K562 (cell line): ENCODE data around the gene BAHD1. TPM values are rescaled to one million over a fixed set of nuclear protein-coding genes. Genes with fewer than 3 reads are reported as not detected.

ENCODE experiments used
- MEF2A ChIP-seq: IDR thresholded peaks from 2 replicates; pipeline ENCODE4 v1.6.1; 2011; ENCODE audit warnings: low read depth, mild to moderate bottlenecking, low read length, moderate library complexity; ENCODE audit not compliant: control insufficient read depth
- NCOA1 ChIP-seq: fragments of 450-650 bp; IDR thresholded peaks from 2 replicates; pipeline ENCODE4 v1.6.1; 2016; ENCODE audit warnings: low read depth
- PTTG1 ChIP-seq: fragments of 450-650 bp; IDR thresholded peaks from 2 replicates; pipeline ENCODE4 v1.6.1; 2016; ENCODE audit warnings: low read depth, mild to moderate bottlenecking, missing genetic modification characterization, missing compliant biosample characterization
- STAT5A ChIP-seq: IDR thresholded peaks from 2 replicates; pipeline ENCODE4 v1.6.1; 2012; ENCODE audit warnings: low read length, inconsistent platforms, borderline replicate concordance
- STAT5B ChIP-seq: fragments of 250-450 bp; sonication (Bioruptor Pico); IDR thresholded peaks from 2 replicates; pipeline ENCODE4 v1.8.0; 2021; ENCODE audit warnings: mild to moderate bottlenecking, inconsistent platforms
- ZBTB33 ChIP-seq: sonication (generic); formaldehyde crosslinking; IDR thresholded peaks from 2 replicates; pipeline ENCODE4 v1.8.1; 2023; ENCODE audit warnings: mild to moderate bottlenecking, missing genetic modification reagents
- ZNF212 ChIP-seq: fragments of 450-650 bp; formaldehyde crosslinking; IDR thresholded peaks from 2 replicates; pipeline ENCODE4 v1.4.0; 2020; ENCODE audit warnings: mild to moderate bottlenecking
- ZNF511 ChIP-seq: sonication (generic); formaldehyde crosslinking; IDR thresholded peaks from 2 replicates; pipeline ENCODE4 v1.8.0; 2022; ENCODE audit warnings: mild to moderate bottlenecking, missing genetic modification reagents
- ZNF644 ChIP-seq: fragments of 200-800 bp; sonication (Bioruptor generic); IDR thresholded peaks from 2 replicates; pipeline ENCODE4 v1.6.1; 2016; ENCODE audit warnings: low read depth, missing genetic modification characterization, missing compliant biosample characterization
- polyA plus RNA-seq, 8 experiments: library from polyadenylated mRNA; depleted of rRNA in 4 of 8; stranded (reverse) in 5 of 8; unstranded in 3 of 8; fragments of >200 nt; fragmentation: Nextera tagmentation in 2 of 8; fragmentation: Illumina TruSeq in 1 of 8; extraction: Ambion mirVana in 2 of 8; extraction: Trizol in 1 of 8; gene quantifications; 2 replicates each; pipeline versions ENCODE4 v1.2.1 to v1.2.3, GENCODE V29; 2011 to 2014; ENCODE audit warnings: inconsistent platforms in 1 of 8, missing spikeins in 1 of 8
- total RNA-seq, 7 experiments: library from RNA; depleted of rRNA in 6 of 7; stranded (reverse); fragments of >200 nt in 6 of 7; fragmentation: Illumina TruSeq in 2 of 7; extraction: Trizol in 2 of 7; gene quantifications; 2 replicates each; pipeline versions ENCODE4 v1.2.1 to v1.2.3, GENCODE V29; 2011 to 2021; ENCODE audit warnings: low replicate concordance in 1 of 7
- TF ChIP-seq, protein P1 (sequence below), 2 experiments: fragments of 450-650 bp; IDR thresholded peaks; 2 replicates each; pipeline ENCODE4 v1.6.1; 2016
- TF ChIP-seq, protein P2 (sequence below): fragments of 200-600 bp; sonication (generic); IDR thresholded peaks from one replicate; pipeline ENCODE4 v1.6.1; 2012; ENCODE audit warnings: mild to moderate bottlenecking, low read depth, low read length, inconsistent platforms

The BAHD1 gene
- total and polyA plus RNA-seq, 9 of the 15 experiments (the other 6 are each of a cell fraction or from before 2014, with no cell fraction given), result 0.55 to 38.5 (median 11.5) TPM

GRCh38 chr15:40511093-40511471 is 70.3 kb downstream of the BAHD1 start (continued):
- TF ChIP-seq ZNF644 (tag) (0 out of 2 replicates have a peak, but pooled peaks have one; percentile 23), NCOA1 (no peak), ZBTB33 (CRISPR knock-in tag) (peak; percentile 95), MEF2A (no peak), STAT5A (no peak), ZNF212 (CRISPR knock-in tag) (no peak), STAT5B (CRISPR knock-in tag) (no peak), PTTG1 (tag) (no peak), ZNF511 (0 out of 2 replicates have a peak, but pooled peaks have one; percentile 1)
- TF ChIP-seq, protein P1, sequence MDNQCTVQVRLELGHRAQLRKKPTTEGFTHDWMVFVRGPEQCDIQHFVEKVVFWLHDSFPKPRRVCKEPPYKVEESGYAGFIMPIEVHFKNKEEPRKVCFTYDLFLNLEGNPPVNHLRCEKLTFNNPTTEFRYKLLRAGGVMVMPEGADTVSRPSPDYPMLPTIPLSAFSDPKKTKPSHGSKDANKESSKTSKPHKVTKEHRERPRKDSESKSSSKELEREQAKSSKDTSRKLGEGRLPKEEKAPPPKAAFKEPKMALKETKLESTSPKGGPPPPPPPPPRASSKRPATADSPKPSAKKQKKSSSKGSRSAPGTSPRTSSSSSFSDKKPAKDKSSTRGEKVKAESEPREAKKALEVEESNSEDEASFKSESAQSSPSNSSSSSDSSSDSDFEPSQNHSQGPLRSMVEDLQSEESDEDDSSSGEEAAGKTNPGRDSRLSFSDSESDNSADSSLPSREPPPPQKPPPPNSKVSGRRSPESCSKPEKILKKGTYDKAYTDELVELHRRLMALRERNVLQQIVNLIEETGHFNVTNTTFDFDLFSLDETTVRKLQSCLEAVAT (IDR thresholded peaks at IDR 0.05), result peak in 1 of 2 experiments; percentile 78; a peak in 2 of 4 replicates
- TF ChIP-seq, protein P2, sequence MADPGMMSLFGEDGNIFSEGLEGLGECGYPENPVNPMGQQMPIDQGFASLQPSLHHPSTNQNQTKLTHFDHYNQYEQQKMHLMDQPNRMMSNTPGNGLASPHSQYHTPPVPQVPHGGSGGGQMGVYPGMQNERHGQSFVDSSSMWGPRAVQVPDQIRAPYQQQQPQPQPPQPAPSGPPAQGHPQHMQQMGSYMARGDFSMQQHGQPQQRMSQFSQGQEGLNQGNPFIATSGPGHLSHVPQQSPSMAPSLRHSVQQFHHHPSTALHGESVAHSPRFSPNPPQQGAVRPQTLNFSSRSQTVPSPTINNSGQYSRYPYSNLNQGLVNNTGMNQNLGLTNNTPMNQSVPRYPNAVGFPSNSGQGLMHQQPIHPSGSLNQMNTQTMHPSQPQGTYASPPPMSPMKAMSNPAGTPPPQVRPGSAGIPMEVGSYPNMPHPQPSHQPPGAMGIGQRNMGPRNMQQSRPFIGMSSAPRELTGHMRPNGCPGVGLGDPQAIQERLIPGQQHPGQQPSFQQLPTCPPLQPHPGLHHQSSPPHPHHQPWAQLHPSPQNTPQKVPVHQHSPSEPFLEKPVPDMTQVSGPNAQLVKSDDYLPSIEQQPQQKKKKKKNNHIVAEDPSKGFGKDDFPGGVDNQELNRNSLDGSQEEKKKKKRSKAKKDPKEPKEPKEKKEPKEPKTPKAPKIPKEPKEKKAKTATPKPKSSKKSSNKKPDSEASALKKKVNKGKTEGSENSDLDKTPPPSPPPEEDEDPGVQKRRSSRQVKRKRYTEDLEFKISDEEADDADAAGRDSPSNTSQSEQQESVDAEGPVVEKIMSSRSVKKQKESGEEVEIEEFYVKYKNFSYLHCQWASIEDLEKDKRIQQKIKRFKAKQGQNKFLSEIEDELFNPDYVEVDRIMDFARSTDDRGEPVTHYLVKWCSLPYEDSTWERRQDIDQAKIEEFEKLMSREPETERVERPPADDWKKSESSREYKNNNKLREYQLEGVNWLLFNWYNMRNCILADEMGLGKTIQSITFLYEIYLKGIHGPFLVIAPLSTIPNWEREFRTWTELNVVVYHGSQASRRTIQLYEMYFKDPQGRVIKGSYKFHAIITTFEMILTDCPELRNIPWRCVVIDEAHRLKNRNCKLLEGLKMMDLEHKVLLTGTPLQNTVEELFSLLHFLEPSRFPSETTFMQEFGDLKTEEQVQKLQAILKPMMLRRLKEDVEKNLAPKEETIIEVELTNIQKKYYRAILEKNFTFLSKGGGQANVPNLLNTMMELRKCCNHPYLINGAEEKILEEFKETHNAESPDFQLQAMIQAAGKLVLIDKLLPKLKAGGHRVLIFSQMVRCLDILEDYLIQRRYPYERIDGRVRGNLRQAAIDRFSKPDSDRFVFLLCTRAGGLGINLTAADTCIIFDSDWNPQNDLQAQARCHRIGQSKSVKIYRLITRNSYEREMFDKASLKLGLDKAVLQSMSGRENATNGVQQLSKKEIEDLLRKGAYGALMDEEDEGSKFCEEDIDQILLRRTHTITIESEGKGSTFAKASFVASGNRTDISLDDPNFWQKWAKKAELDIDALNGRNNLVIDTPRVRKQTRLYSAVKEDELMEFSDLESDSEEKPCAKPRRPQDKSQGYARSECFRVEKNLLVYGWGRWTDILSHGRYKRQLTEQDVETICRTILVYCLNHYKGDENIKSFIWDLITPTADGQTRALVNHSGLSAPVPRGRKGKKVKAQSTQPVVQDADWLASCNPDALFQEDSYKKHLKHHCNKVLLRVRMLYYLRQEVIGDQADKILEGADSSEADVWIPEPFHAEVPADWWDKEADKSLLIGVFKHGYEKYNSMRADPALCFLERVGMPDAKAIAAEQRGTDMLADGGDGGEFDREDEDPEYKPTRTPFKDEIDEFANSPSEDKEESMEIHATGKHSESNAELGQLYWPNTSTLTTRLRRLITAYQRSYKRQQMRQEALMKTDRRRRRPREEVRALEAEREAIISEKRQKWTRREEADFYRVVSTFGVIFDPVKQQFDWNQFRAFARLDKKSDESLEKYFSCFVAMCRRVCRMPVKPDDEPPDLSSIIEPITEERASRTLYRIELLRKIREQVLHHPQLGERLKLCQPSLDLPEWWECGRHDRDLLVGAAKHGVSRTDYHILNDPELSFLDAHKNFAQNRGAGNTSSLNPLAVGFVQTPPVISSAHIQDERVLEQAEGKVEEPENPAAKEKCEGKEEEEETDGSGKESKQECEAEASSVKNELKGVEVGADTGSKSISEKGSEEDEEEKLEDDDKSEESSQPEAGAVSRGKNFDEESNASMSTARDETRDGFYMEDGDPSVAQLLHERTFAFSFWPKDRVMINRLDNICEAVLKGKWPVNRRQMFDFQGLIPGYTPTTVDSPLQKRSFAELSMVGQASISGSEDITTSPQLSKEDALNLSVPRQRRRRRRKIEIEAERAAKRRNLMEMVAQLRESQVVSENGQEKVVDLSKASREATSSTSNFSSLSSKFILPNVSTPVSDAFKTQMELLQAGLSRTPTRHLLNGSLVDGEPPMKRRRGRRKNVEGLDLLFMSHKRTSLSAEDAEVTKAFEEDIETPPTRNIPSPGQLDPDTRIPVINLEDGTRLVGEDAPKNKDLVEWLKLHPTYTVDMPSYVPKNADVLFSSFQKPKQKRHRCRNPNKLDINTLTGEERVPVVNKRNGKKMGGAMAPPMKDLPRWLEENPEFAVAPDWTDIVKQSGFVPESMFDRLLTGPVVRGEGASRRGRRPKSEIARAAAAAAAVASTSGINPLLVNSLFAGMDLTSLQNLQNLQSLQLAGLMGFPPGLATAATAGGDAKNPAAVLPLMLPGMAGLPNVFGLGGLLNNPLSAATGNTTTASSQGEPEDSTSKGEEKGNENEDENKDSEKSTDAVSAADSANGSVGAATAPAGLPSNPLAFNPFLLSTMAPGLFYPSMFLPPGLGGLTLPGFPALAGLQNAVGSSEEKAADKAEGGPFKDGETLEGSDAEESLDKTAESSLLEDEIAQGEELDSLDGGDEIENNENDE, result no peak
